Thymus (tissue), 11 donors: ENCODE data around the gene ZNF57. TPM values are rescaled to one million over a fixed set of nuclear protein-coding genes. Genes with fewer than 3 reads are reported as not detected.
A peak's percentile ranks its signal among the peaks of the same experiment; 100 is the strongest.
"Not testable (repeated sequence)": the region's sequence is repeated elsewhere in the genome, so short reads cannot be mapped to it uniquely, and the experiment has no call there.

ENCODE experiments used
- DNase-seq, 9 donors: peaks; one replicate each; pipeline ENCODE4 v3.0.0-alpha.2; 2013; ENCODE audit warnings: low spot score in 9 of 9, low read depth in 6 of 9, missing footprints in 1 of 9
- H3K27ac ChIP-seq, 2 donors: one replicate each; pipeline ENCODE4 v1.5.1; 2013; ENCODE audit warnings: control low read depth in 1 of 2, low read depth in 1 of 2, low read length in 1 of 2, mild to moderate bottlenecking in 1 of 2, moderate library complexity in 1 of 2
- H3K27me3 ChIP-seq, 2 donors: one replicate each; pipeline ENCODE4 v1.5.1; 2013; ENCODE audit warnings: low read length in 1 of 2; ENCODE audit not compliant: control insufficient read depth in 2 of 2, insufficient read depth in 1 of 2
- H3K36me3 ChIP-seq, 2 donors: one replicate each; pipeline ENCODE4 v1.5.1; 2013; ENCODE audit warnings: low read length in 1 of 2, mild to moderate bottlenecking in 1 of 2, moderate library complexity in 1 of 2; ENCODE audit not compliant: control insufficient read depth in 2 of 2, insufficient read depth in 2 of 2
- H3K4me1 ChIP-seq, 2 donors: one replicate each; pipeline ENCODE4 v1.5.1; 2013; ENCODE audit warnings: low read length in 2 of 2; ENCODE audit not compliant: control insufficient read depth in 2 of 2, insufficient read depth in 2 of 2
- H3K4me3 ChIP-seq, 2 donors: one replicate each; pipeline ENCODE4 v1.5.1; 2013; ENCODE audit warnings: low read length in 2 of 2, control low read depth in 1 of 2, mild to moderate bottlenecking in 1 of 2
- H3K9me3 ChIP-seq, 2 donors: one replicate each; pipeline ENCODE4 v1.5.1; 2013; ENCODE audit warnings: low read length in 1 of 2, mild to moderate bottlenecking in 1 of 2; ENCODE audit not compliant: control insufficient read depth in 2 of 2, insufficient read depth in 1 of 2
- WGBS: extraction: QIAGEN DNeasy Blood & Tissue Kit; methylation state at CpG from one replicate; pipeline ENCODE4 v1.1.7; 2013; 5-methylcytosine and 5-hydroxymethylcytosine counted together
- polyA plus RNA-seq: library from polyadenylated mRNA; stranded (reverse); fragments of 200-250 nt; gene quantifications from one replicate; pipeline ENCODE4 v1.2.3, GENCODE V29; 2013
- total RNA-seq: library from RNA; stranded (reverse); fragments of 120-200 nt; gene quantifications from one replicate; pipeline ENCODE4 v1.2.4, GENCODE V29; 2013
- donor health status: healthy.

ZNF57 gene
- total and polyA plus RNA-seq, 2 donors = 3.3 to 7.8 TPM

GRCh38 chr19:2917275-2918184 lies 16.8 kb downstream of the ZNF57 start:
- Histone ChIP-seq H3K9me3 (peaks cover 6 to 24% of the 10 kb centered on the region in 2 donors), H3K36me3 (peaks cover 12 to 15% of the 10 kb centered on the region in 2 donors), H3K4me1 (no peaks in the 10 kb centered on the region), H3K4me3 (no peak overlapping the region), H3K27ac (no peak overlapping the region), H3K27me3 (no peaks in the 10 kb centered on the region)
- 98% methylated on average over 16 of the region's 16 CpGs for WGBS
- no peak for DNase-seq

GRCh38 chr19:2922987-2923386 lies 22.3 kb downstream of the ZNF57 start:
- Histone ChIP-seq H3K27me3 (no peaks in the 10 kb centered on the region), H3K4me1 (peaks cover 0 to 3% of the 10 kb centered on the region in 2 donors), H3K9me3 (peaks cover 0 to 34% of the 10 kb centered on the region in 2 donors), H3K36me3 (peaks cover 0 to 4% of the 10 kb centered on the region in 2 donors), H3K27ac (peak overlapping the region in 1 of 2 donors; percentile 47), H3K4me3 (no peak overlapping the region)
- 82% methylated on average over 5 of the region's 5 CpGs for WGBS
- DNase-seq = no peak

- Histone ChIP-seq H3K4me3 (no peak overlapping the region), H3K9me3 (peaks cover 0 to 32% of the 10 kb centered on the region in 2 donors), H3K4me1 (peaks cover 0 to 3% of the 10 kb centered on the region in 2 donors), H3K36me3 (peaks cover 0 to 4% of the 10 kb centered on the region in 2 donors), H3K27ac (peak overlapping the region in 1 of 2 donors; percentile 53), H3K27me3 (no peaks in the 10 kb centered on the region)
- no peak for DNase-seq
- 93% methylated on average over 4 of the region's 4 CpGs for WGBS
Observed at GRCh38 chr19:2923510-2923909, 22.8 kb downstream of the ZNF57 start.

GRCh38 chr19:2926341-2927031 lies 25.8 kb downstream of the ZNF57 start:
- Histone ChIP-seq H3K4me3 (no peak overlapping the region), H3K27ac (no peak overlapping the region), H3K9me3 (peaks cover 0 to 23% of the 10 kb centered on the region in 2 donors), H3K4me1 (peaks cover 0 to 3% of the 10 kb centered on the region in 2 donors), H3K27me3 (no peaks in the 10 kb centered on the region), H3K36me3 (peaks cover 0 to 4% of the 10 kb centered on the region in 2 donors)
- 97% methylated on average over 53 of the region's 53 CpGs for WGBS
- DNase-seq = no peak

GRCh38 chr19:2927032-2927430 lies 26.3 kb downstream of the ZNF57 start:
- DNase-seq = no peak
- Histone ChIP-seq H3K27ac (no peak overlapping the region), H3K4me3 (no peak overlapping the region), H3K4me1 (peaks cover 0 to 3% of the 10 kb centered on the region in 2 donors), H3K9me3 (peaks cover 0 to 24% of the 10 kb centered on the region in 2 donors), H3K36me3 (peaks cover 0 to 4% of the 10 kb centered on the region in 2 donors), H3K27me3 (no peaks in the 10 kb centered on the region)
- WGBS = 97% methylated on average over 18 of the region's 18 CpGs

GRCh38 chr19:2933490-2933910 lies 32.8 kb downstream of the ZNF57 start:
- no peaks in the 10 kb centered on the region for H3K27me3 ChIP-seq
- WGBS = 97% methylated on average over 18 of the region's 18 CpGs
- H3K9me3 ChIP-seq = peaks cover 20 to 64% of the 10 kb centered on the region in 2 donors
- peaks cover 37 to 38% of the 10 kb centered on the region in 2 donors for H3K36me3 ChIP-seq
- no peak overlapping the region for H3K4me3 ChIP-seq
- DNase-seq = no peak
- no peak overlapping the region for H3K27ac ChIP-seq
- no peaks in the 10 kb centered on the region for H3K4me1 ChIP-seq

GRCh38 chr19:2935863-2936262 lies 35.1 kb downstream of the ZNF57 start:
- H3K4me3 ChIP-seq, H3K4me1 ChIP-seq, H3K27me3 ChIP-seq, H3K27ac ChIP-seq, DNase-seq: not testable (repeated sequence)
- Histone ChIP-seq H3K36me3 (peaks cover 46 to 48% of the 10 kb centered on the region in 2 donors), H3K9me3 (peaks cover 20 to 63% of the 10 kb centered on the region in 2 donors)
- WGBS = 98% methylated on average over 4 of the region's 4 CpGs

- H3K4me1 ChIP-seq = peaks cover 8 to 14% of the 10 kb centered on the region in 2 donors
- 96% methylated on average over 14 of the region's 14 CpGs for WGBS
- peaks cover 0 to 9% of the 10 kb centered on the region in 2 donors for H3K9me3 ChIP-seq
- DNase-seq = no peak
- H3K36me3 ChIP-seq = peaks cover 12 to 13% of the 10 kb centered on the region in 2 donors
- H3K27ac ChIP-seq = peak overlapping the region in 1 of 2 donors; percentile 49
- no peak overlapping the region for H3K4me3 ChIP-seq
- H3K27me3 ChIP-seq = no peaks in the 10 kb centered on the region
Observed at GRCh38 chr19:2942928-2943640, 42.4 kb downstream of the ZNF57 start.
